SU-DHL-6 (cell line): ENCODE measurements around the gene TIMM17A.

Experiments
- EZH2phosphoT487 ChIP-seq: fragments of 200-600 bp; sonication (generic), shearing (Covaris generic); conservative IDR thresholded peaks from 2 replicates; pipeline ENCODE4 v1.6.1; 2018; ENCODE audit warnings: mild to moderate bottlenecking, antibody characterized with exemption, low read length, moderate library complexity, mixed read lengths
- TF ChIP-seq, protein P1 (sequence below): fragments of 200-600 bp; sonication (generic); IDR thresholded peaks from one replicate; pipeline ENCODE4 v1.5.1; 2017; ENCODE audit warnings: antibody characterized with exemption, mild to moderate bottlenecking, low read length, moderate library complexity; ENCODE audit not compliant: insufficient read depth, poor library complexity, severe bottlenecking

- TF ChIP-seq, protein P1, sequence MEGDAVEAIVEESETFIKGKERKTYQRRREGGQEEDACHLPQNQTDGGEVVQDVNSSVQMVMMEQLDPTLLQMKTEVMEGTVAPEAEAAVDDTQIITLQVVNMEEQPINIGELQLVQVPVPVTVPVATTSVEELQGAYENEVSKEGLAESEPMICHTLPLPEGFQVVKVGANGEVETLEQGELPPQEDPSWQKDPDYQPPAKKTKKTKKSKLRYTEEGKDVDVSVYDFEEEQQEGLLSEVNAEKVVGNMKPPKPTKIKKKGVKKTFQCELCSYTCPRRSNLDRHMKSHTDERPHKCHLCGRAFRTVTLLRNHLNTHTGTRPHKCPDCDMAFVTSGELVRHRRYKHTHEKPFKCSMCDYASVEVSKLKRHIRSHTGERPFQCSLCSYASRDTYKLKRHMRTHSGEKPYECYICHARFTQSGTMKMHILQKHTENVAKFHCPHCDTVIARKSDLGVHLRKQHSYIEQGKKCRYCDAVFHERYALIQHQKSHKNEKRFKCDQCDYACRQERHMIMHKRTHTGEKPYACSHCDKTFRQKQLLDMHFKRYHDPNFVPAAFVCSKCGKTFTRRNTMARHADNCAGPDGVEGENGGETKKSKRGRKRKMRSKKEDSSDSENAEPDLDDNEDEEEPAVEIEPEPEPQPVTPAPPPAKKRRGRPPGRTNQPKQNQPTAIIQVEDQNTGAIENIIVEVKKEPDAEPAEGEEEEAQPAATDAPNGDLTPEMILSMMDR, result no peak
- no peak for TF ChIP-seq EZH2phosphoT487
These were observed 56.7 kb downstream of the TIMM17A start for GRCh38 chr1:202011994-202012393.
